GM21717 (cell line): ENCODE results near the gene DHCR24.

Experiments used
- ATAC-seq: cut with Tn5 transposase; IDR thresholded peaks from one replicate; pipeline ENCODE4 v1.9.1; 2021; ENCODE audit warnings: mild to moderate bottlenecking, moderate library complexity; ENCODE audit not compliant: unreplicated experiment

DHCR24 gene

GRCh38 chr1:54804471-54805132, 82.4 kb downstream of the DHCR24 start:
- no peak for ATAC-seq

DNA sequence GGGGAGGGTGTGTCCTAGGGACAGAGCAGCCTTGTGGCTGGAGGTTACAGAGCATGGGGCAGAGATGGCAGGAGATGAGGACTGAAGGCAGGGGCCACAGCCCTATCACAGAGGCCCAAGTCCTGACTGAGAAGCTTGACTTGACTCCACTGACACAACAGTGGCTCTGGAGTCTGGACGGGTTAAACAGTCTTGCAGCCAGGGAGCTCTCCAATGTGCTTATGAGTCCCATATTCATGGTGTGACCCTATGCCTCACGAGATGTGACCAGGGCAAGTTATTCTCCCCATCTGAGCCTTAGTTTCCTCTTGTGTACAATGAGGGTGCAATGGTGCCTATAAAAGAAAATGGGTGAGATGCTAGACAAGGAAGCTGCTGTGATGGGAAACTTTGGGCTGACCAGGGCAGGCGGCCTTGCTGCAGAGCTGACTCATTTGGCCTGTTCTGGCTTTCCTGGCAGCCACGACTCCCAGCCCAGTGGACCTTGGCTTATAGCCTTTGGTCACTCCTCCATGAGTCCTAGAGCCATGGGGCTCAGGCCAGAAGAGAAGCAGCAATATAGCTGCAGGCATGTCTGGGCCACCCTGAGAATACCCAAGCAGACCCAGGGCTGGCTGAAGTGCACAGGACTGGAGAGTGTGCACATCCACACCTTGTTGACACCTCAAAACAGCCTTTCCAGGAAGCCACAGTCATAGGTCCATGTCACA, 83.1 kb downstream of the DHCR24 start:
- ATAC-seq, result no peak

DNA sequence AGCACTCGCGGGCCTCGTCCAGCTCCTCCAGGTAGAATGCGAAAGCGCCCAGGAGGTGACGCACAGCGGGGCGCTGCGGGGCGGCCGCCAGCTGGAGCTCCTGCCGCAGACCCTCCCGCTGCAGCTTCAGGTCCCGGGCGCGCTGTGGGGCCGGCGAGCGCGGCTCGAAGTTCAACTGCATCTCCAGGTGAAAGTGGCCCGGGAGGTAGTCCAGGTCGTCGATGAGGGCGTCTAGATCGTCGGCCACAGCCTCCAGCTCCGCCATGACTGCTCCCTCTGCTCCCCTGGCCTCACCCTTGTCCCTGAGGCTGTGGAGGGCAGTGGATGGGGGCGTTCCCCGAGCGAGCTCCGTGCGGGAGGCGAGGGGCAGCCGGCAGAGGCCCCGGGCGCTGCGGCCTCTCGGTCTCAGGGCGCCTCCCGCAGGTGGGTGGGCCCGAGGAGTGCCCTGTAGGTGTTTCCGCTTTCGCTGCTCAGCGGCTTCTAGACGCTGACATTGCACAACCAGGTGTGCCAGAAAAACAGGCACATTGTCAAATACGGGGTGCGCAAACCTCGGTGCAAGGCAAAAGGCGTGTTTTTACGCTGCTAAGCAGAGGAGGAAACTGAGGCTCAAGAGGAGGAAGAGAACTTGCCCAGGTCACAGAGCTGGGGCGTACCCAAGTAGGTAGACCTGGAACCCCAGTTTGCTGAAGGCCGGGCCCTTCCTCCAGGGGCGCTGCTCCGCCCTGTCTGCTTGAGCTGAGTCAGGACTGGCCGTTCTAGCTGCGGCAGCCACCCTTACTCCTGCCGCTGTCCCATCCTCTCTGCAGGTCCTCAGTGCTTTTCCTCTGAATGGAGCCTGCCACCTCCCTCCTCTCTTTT, 85.9 kb downstream of the DHCR24 start, which contains the start of gene TTC22:
TTC22 (minus strand) TSS at position 425 of the 861 bp plus-strand sequence; CDS start at position 265, 160 bp downstream.
- ATAC-seq, result peak; percentile 43

DNA sequence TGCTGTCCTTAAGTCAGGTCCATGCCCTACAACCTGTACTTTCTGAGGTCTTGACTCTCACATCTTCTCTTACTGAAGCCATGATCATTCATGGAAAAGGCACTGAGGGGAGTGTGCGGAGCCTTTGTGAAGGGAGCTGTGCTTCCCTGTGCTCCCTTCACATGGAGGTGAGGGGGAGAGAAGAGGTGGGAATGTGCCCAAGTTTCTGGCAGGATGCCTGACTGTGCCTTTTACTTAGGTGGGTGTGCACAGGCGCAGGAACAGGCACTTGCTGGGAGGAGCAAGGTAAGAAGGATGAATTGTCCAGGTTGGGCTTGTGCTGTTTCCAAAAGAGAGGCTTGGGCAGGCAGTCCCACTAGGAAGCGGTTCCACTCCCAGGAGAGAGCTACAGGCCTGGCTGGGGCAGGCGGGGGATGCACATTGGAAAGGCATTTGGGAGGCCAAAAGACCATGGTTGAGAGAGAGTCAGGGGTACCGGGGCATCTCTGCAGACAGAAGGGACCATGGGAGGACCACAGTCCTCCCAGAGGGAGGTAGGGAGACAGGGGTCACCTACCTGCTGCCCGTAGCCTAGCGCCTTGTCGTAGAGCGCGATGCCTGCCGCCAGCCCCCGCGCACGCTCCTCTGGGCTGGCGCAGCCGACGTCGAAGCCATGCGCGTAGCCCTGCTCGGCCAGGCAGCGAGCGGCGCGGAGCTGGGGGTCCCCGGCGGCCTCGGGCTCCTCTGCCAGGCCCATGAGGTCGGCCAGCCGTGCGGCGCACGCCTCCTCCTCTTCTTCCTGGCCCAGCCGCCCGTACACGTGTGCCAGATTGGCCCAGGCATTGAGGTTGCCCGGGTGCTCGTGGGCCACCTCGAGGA, 86.7 kb downstream of the DHCR24 start:
- ATAC-seq, result no peak
